ENCODE data around the gene TMEM270.

TMEM270 gene

GRCh38 chr7:73908123-73908611 is 47.2 kb downstream of the TMEM270 start:
- DNase-seq (ENCODE audit: low read depth) = no peak
- no peak overlapping the region for H3K4me3 ChIP-seq (ENCODE audit: control insufficient read depth, low read depth, low read length)
- TF ChIP-seq CTCF (conservative IDR thresholded peaks at IDR 0.05; ENCODE audit: control insufficient read depth, insufficient read depth, low read depth, low read length) = no peak

- H3K4me3 ChIP-seq (ENCODE audit: control insufficient read depth, low read depth, low read length) = no peak overlapping the region
Observed at GRCh38 chr7:73909051-73909941, 48.3 kb downstream of the TMEM270 start.

GRCh38 chr7:73909996-73910395 is 49.0 kb downstream of the TMEM270 start:
- DNase-seq (ENCODE audit: low read depth) = no peak
- no peak overlapping the region for H3K4me3 ChIP-seq (ENCODE audit: control insufficient read depth, low read depth, low read length)
- TF ChIP-seq CTCF (conservative IDR thresholded peaks at IDR 0.05; ENCODE audit: control insufficient read depth, insufficient read depth, low read depth, low read length) = no peak

More at GRCh38 chr7:73909051-73909941, 48.3 kb downstream of the TMEM270 start:
- TF ChIP-seq CTCF (conservative IDR thresholded peaks at IDR 0.05; ENCODE audit: control insufficient read depth, insufficient read depth, low read depth, low read length) = no peak
- DNase-seq (ENCODE audit: low read depth) = no peak

GRCh38 chr7:73912223-73912622 is 51.3 kb downstream of the TMEM270 start:
- no peak for DNase-seq (ENCODE audit: low read depth)
- TF ChIP-seq CTCF (conservative IDR thresholded peaks at IDR 0.05; ENCODE audit: control insufficient read depth, insufficient read depth, low read depth, low read length) = no peak
- no peak overlapping the region for H3K4me3 ChIP-seq (ENCODE audit: control insufficient read depth, low read depth, low read length)
